ENCODE results near the gene SIL1. TPM values are rescaled to one million over a fixed set of nuclear protein-coding genes. Genes with fewer than 3 reads are reported as not detected.

SIL1 gene
- total and polyA plus RNA-seq, 2 of the 13 experiments (the other 11 are each of a cell fraction or from before 2014, with no cell fraction given): 26.0 to 30.0 TPM

DNA sequence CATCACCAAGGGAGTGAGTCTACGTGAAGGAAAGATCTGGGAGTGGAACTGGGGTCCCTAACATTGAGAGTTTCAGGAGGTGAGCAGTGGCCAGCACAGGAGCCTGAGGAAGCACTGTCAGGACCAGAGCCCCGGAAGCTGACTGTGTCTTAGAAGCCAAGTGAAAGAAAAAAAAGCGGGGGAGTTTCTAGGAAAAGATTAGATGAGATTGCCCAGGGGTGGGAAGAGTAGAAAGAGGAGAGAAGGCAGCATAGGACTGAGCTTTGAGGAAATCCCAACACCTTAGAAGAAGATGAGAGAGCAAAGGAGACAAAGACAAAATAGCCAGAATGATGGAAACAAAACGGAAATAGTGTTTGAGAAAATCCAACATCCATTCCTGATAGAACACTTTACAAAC lies 286.1 kb downstream of the SIL1 start:
- POLR2A ChIA-PET: no interaction called here
- DNase-seq (ENCODE audit: low spot score) (no peak), FAIRE-seq (no peak), ATAC-seq (no peak)
- BruUV-seq (replicated peaks): no TSS peak
- in situ Hi-C loops (cut with HindIII; ENCODE audit: extremely low pct_ligation_motif_present, low pct_unique_long_range_greater_than_20kb) (no loop called here), intact Hi-C loops (cut with micrococcal nuclease; ENCODE audit: unreplicated experiment) (no loop called here)
- Histone ChIP-seq H2AFZ (ENCODE audit: low read length) (no peak overlapping the region), H3K4me3 (replicated peaks in 1 of 3; ENCODE audit: insufficient read depth in 1 of 3, low read depth in 2 of 3, low read length in 3 of 3) (no peak overlapping the region), H3K4me1 (ENCODE audit: insufficient read depth, low read length) (no peaks in the 10 kb centered on the region), H3K36me3 (replicated peaks in 1 of 2; ENCODE audit: control insufficient read depth in 1 of 2, insufficient read depth in 2 of 2, low read length in 2 of 2) (peaks cover 4 to 54% of the 10 kb centered on the region in 2 experiments; a peak in 3 of 5 replicates), H3K79me2 (ENCODE audit: insufficient read depth, low read length) (no peaks in the 10 kb centered on the region), H3K27ac (ENCODE audit: extremely low read length, insufficient read depth, low read length) (no peak overlapping the region), H3K9me3 (ENCODE audit: low read length) (no peaks in the 10 kb centered on the region), H3K4me2 (ENCODE audit: low read depth, low read length) (no peak overlapping the region), H3K27me3 (ENCODE audit: control insufficient read depth in 1 of 2, insufficient read depth in 2 of 2, low read length in 2 of 2) (no peaks in the 10 kb centered on the region; a peak in 1 of 5 replicates), H4K20me1 (ENCODE audit: insufficient read depth, low read length) (no peaks in the 10 kb centered on the region), H3K9ac (ENCODE audit: insufficient read depth, low read depth, low read length) (no peak overlapping the region)
- CTCF ChIA-PET (ENCODE audit: low intra/inter-chr PET ratio, low total read pairs): no interaction called here
- WGBS (ENCODE audit: low lambda C conversion rate): 93% methylated on average over 4 of the region's 4 CpGs
- no peak for TF ChIP-seq HNRNPL (IDR thresholded peaks at IDR 0.05; ENCODE audit: low read depth, low read length)
- no peak for TF ChIP-seq ZNF33B (CRISPR knock-in tag; IDR thresholded peaks at IDR 0.05)
- no peak for TF ChIP-seq MXD4 (CRISPR knock-in tag; IDR thresholded peaks at IDR 0.05)
- TF ChIP-seq ATF6 (CRISPR knock-in tag; conservative IDR thresholded peaks at IDR 0.05): no peak
- TF ChIP-seq JUND (CRISPR knock-in tag; IDR thresholded peaks at IDR 0.05): no peak
- no peak for TF ChIP-seq PAWR (CRISPR knock-in tag; IDR thresholded peaks at IDR 0.05; ENCODE audit: borderline replicate concordance)
- TF ChIP-seq CEBPB (IDR thresholded peaks at IDR 0.05; ENCODE audit: borderline replicate concordance, low read depth, low read length): no peak
- no peak for TF ChIP-seq WIZ (CRISPR knock-in tag; IDR thresholded peaks at IDR 0.05)
- TF ChIP-seq ZUFSP (CRISPR knock-in tag; IDR thresholded peaks at IDR 0.05; ENCODE audit: borderline replicate concordance): no peak
- no peak for TF ChIP-seq ZNF180 (CRISPR knock-in tag; IDR thresholded peaks at IDR 0.05; ENCODE audit: borderline replicate concordance, low read depth)
